Activated CD8-positive, alpha-beta memory T cell treated with anti-CD3 and anti-CD28 coated beads, Interleukin-2, amount 50 U/mL, for 48 hours (primary cell): ENCODE data around the gene CAPN7.

Source experiments
- DNase-seq: peaks from one replicate; pipeline ENCODE4 v3.0.0-alpha.2; 2020

The CAPN7 gene

GRCh38 chr3:15255215-15255614 lies 49.2 kb downstream of the CAPN7 start:
- no peak for DNase-seq

- DNase-seq: no peak
Measured at GRCh38 chr3:15256861-15257341, 50.9 kb downstream of the CAPN7 start.

- peak; percentile 44 for DNase-seq
Measured at GRCh38 chr3:15258720-15259119, 52.7 kb downstream of the CAPN7 start.

GRCh38 chr3:15260531-15260930 lies 54.5 kb downstream of the CAPN7 start:
- DNase-seq: peak; percentile 33

GRCh38 chr3:15261274-15261673 lies 55.2 kb downstream of the CAPN7 start:
- DNase-seq: peak; percentile 34

GRCh38 chr3:15262021-15262420 lies 56.0 kb downstream of the CAPN7 start:
- peak; percentile 50 for DNase-seq

- peak; percentile 38 for DNase-seq
Measured at GRCh38 chr3:15263120-15263519, 57.1 kb downstream of the CAPN7 start.

- DNase-seq: no peak
Measured at GRCh38 chr3:15263926-15264325, 57.9 kb downstream of the CAPN7 start.

- no peak for DNase-seq
Measured at GRCh38 chr3:15264486-15264885, 58.4 kb downstream of the CAPN7 start.

GRCh38 chr3:15265655-15266509 lies 59.8 kb downstream of the CAPN7 start:
- peak; percentile 48 for DNase-seq

GRCh38 chr3:15266510-15267376 lies 60.7 kb downstream of the CAPN7 start:
- DNase-seq: peak; percentile 44

GRCh38 chr3:15267502-15267901 lies 61.5 kb downstream of the CAPN7 start:
- DNase-seq: peak; percentile 50

- peak; percentile 88 for DNase-seq
Measured at GRCh38 chr3:15268033-15268631, 62.1 kb downstream of the CAPN7 start.

- peak; percentile 88 for DNase-seq
Measured at GRCh38 chr3:15269091-15269989, 63.3 kb downstream of the CAPN7 start.

- peak; percentile 40 for DNase-seq
Measured at GRCh38 chr3:15271030-15271429, 65.0 kb downstream of the CAPN7 start.

- peak; percentile 82 for DNase-seq
Measured at GRCh38 chr3:15271785-15272381, 65.8 kb downstream of the CAPN7 start.

GRCh38 chr3:15272426-15273196 lies 66.6 kb downstream of the CAPN7 start:
- DNase-seq: peak; percentile 51

- peak; percentile 40 for DNase-seq
Measured at GRCh38 chr3:15273227-15273626, 67.2 kb downstream of the CAPN7 start.

GRCh38 chr3:15276028-15276724 lies 70.1 kb downstream of the CAPN7 start:
- DNase-seq: peak; percentile 50

- DNase-seq: no peak
Measured at GRCh38 chr3:15277861-15278500, 71.9 kb downstream of the CAPN7 start.
